ENCODE measurements around the gene ELOVL6. TPM values are rescaled to one million over a fixed set of nuclear protein-coding genes. Genes with fewer than 3 reads are reported as not detected.
"Not testable (repeated sequence)": the region's sequence is repeated elsewhere in the genome, so short reads cannot be mapped to it uniquely, and the experiment has no call there.

Gene ELOVL6
- total RNA-seq, 1 experiment from 2014 or later, result 23.8 TPM

DNA sequence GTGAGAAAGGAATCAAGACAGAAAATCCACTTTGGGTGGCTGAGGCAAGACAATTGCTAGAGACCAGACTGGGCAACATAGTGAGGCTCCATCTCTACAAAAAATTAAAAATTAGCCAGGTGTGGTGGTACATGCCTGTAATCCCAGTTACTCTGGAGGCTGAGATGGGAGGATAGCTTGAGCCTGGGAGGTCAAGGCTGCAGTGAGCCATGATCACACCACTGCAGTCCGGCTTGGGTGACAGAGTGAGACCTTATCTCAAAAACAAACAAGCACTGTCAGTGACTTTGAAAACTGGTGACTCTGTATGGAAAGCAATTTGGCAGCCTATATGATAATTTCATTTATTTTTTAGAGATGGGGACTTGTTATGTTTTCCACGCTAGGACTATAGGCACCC is 2.3 kb upstream of the ELOVL6 start:
- in situ Hi-C loops (cut with HindIII; ENCODE audit: low pct_unique_long_range_greater_than_20kb, low sequenced_read_pairs), result no loop called here
- no peak for DNase-seq (ENCODE audit: low read depth)

DNA sequence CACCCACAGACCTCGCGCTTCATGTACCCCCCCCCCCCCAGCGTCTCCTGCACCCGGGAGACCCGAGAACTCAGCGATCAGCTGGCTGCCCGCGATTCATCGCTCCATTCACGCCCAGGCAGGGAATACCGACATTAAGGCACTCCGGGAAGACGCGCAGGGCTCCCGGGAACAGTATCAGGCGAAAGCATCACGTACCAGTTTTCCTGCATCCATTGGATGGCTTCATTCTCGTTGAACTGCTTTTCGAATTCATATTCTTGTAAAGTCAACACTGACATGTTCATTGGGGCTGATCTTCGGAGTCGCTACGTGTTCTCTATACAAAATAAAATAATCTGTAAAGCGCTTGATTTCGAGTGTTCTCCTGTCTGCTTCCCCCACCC is 373 bp downstream of the ELOVL6 start:
- no peak for DNase-seq (ENCODE audit: low read depth)
- in situ Hi-C loops (cut with HindIII; ENCODE audit: low pct_unique_long_range_greater_than_20kb, low sequenced_read_pairs), result no loop called here

DNA sequence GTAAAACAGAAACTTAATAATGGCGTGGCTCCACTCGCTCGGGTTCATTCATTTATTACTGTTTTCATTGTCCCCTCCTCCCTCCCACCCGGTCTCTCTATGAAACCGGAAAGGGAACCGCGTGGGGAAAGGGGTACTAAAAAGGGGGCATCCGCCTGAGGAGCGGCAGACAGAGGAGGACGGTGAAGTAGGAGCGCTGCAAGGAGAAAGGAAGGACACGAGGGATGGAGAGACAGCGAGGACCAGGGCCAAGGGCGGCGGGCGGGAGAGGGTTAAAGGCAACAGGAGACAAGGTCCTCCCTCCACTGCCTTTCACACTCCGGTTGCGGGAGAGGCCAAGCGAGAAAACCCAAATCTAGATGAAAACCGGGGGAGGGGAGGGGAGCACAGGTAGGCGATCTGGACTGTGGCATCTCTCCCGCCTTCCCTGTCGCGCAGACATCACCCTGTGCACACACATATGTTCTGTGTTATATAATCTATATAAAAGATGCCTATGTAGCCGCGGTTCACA is 829 bp downstream of the ELOVL6 start:
- DNase-seq (ENCODE audit: low read depth), result peak; percentile 68
- in situ Hi-C loops (cut with HindIII; ENCODE audit: low pct_unique_long_range_greater_than_20kb, low sequenced_read_pairs), result no loop called here

DNA sequence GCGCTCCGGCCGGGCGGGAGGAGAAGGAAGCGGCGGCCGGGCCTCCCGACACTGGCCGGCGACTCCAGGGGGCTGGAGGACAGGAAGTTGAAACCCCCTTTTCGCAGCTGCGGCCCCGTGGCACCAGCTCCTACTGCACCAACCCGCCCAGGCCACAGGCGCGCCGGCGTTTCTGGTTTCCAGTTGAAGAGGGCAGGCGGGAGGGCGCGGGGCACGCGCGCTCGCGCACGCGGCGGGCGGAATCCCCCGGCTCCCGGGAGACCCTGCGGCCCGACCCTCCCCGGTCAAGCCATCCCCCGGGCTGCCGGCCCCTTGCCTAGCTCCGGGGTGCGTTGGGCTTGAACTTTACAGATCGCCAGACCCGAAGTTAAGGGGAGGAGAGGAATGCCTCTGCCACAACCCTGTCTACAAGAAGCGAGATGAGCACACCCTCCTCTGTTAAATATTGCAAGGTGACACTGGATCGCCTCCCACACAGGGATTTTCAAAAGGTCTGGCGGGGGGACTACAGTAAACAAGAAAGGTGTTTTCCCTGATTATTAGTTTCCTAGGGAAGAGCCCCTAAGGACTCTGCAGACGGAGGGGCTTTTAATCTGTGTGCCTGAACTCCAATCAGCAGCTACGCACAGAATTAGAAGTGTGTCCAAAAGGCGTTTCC is 1.4 kb downstream of the ELOVL6 start:
- in situ Hi-C loops (cut with HindIII; ENCODE audit: low pct_unique_long_range_greater_than_20kb, low sequenced_read_pairs), result no loop called here
- DNase-seq (ENCODE audit: low read depth), result peak; percentile 65

DNA sequence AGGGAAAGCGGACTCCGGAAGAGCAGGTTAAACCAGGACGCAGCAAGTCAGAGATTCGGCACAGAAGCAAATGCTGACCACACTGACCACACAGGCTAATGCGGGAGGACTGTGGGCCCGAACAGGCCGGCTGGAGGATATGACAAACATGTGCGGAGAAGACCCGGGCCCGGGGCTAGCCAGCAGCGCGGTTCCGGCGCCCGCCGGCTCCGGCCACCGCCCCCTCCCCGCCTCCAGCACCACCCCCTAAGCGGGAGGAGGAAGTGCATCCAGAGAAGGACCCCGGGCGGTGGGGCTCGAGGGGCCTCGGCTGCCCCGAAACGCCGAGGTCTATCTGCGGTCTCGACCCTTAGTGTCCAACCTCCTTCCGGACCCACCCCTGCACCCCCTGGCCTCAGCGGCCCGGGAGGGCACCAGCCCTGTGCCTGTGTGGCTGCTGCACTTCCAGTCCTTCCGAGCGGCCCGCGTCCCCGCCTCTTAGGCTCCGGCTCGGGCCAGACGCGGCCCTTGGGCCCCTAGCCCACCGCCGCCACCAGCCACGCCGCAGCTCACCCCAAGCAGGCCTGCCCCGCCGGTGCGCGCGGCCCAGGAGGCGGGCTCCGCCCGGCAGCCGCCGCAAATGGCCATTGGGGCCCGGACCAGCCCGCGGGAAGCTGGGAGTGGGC is 2.1 kb downstream of the ELOVL6 start:
- peak; percentile 68 for DNase-seq (ENCODE audit: low read depth)
- in situ Hi-C loops (cut with HindIII; ENCODE audit: low pct_unique_long_range_greater_than_20kb, low sequenced_read_pairs), result no loop called here

DNA sequence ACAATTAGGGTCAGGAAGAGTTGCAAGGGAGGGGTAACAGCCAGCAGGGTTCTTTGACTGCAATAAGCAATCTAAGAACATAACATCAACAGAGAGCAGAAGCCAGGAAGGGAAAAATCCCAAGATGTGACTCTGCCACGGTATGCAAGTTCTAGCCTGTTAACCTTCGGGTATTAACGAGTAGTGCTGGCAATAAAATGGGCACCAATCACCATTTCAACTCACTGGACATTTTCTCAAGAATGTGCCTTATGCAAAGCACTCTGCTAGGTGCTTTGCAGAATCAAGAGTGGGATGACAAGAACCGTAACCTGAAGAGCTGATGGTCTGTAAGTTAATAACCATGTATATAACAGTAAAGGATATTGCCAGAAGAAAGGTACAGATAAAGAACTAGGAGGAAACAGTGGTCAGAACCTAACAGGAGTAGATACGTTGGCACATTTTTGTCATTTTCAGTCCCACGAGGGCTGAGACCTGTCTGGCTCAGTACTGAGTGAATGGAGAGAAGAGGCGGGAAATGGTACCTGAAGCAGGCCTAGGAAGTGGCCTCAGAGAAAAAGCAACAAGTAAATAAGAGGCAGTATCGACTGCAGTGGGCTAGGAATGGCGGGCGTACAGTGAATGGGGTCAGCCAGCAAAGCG is 2.7 kb downstream of the ELOVL6 start:
- in situ Hi-C loops (cut with HindIII; ENCODE audit: low pct_unique_long_range_greater_than_20kb, low sequenced_read_pairs), result no loop called here
- DNase-seq (ENCODE audit: low read depth), result no peak

DNA sequence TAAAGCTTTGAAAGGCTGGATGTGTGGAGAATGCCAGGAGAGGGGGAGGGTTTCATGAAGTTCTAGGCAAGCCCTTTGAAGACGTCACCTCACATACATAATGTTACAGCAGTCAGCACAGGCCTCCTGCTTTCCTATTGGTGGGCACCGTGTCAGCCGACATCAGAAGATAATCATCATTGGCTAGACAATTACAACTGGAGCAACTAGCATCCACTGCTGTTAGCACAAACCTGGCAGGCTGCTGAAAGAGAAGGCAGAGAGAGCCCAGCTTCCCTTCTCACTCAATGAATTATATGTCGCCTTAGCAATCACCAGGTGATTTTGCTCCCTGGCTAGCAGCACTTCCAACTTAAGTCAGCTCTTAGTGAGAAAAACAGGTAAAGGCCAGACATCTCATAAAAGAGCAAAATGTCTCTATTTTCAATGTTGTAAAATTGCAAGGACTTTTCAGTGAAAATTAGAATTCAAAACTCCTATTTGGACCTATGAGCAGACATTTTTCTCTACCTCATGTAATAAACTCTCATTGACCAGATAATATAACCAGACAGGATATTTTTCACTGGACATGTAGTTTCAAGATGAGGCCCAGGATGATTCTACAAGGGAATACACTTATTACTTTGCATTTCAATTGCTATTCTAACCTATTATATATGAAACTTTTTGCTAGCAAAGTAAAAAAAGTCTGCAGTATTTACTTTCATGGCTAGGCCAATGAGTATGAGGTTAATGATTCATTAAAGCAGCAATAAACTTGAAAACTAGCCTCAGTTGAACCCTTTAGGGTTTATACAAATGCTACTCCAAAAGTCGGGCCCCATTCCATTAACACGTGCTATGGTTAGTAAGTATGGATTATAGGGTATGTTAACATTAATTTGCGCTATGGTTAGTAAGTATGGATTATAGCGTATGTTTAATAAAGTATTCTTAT is 4.3 kb downstream of the ELOVL6 start:
- in situ Hi-C loops (cut with HindIII; ENCODE audit: low pct_unique_long_range_greater_than_20kb, low sequenced_read_pairs), result no loop called here
- peak; percentile 90 for DNase-seq (ENCODE audit: low read depth)

DNA sequence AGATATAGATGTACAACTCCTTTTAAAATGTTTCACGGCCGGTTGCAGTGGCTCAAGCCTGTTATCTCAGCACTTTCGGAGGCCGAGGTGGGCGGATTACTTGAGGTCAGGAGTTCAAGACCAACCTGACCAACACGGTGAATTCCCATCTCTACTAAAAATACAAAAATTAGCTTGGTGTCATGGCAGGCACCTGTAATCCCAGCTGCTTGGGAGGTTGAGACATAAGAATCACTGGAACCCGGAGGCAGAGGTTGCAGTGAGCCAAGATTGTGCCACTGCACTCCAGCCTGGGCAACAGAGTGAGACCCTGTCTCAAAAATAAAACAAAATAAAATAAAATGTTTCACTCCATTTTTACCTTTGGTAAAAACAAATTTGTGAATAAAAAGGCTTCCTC is 5.1 kb downstream of the ELOVL6 start:
- in situ Hi-C loops (cut with HindIII; ENCODE audit: low pct_unique_long_range_greater_than_20kb, low sequenced_read_pairs), result not testable (repeated sequence)

DNA sequence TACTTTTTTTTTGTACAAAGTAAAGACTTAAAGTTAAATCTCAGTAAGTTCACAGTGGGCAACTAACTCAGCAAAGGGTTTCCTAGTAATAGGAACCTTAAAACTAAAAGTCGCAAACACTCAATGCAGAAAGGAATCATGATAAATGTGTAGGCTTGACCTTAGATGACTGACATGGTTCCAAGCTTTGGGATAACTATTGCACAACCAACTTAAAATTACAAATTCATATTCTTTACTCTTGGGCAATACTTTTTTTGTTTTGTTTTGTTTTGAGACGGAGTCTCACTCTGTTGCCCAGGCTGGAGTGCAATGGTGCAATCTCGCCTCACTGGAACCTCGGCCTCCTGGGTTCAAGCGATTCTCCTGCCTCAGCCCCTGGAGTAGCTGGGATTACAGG is 8.2 kb downstream of the ELOVL6 start:
- in situ Hi-C loops (cut with HindIII; ENCODE audit: low pct_unique_long_range_greater_than_20kb, low sequenced_read_pairs), result no loop called here
- no peak for DNase-seq (ENCODE audit: low read depth)

More for the DNA sequence above, 5.1 kb downstream of the ELOVL6 start:
- DNase-seq (ENCODE audit: low read depth), result not testable (repeated sequence)

DNA sequence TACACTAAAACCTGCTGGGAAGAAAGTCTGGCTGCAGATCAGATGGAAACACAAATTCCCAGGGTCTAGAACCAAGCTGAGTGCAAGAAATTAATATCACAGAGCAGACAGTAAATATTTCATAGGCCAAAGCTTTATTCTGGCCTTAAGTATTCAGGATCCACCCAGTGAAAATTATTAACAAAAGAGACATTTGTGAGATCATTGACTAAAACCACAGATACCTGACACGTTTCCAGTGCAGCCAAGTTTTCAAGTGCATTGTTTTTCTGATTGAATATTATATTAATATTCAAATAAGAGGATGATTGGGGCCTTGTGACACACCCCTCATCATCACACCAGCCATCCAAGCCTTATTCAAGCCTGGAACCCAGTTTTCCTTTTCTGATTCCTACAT is 10.3 kb downstream of the ELOVL6 start:
- in situ Hi-C loops (cut with HindIII; ENCODE audit: low pct_unique_long_range_greater_than_20kb, low sequenced_read_pairs), result no loop called here
- DNase-seq (ENCODE audit: low read depth), result peak; percentile 43

DNA sequence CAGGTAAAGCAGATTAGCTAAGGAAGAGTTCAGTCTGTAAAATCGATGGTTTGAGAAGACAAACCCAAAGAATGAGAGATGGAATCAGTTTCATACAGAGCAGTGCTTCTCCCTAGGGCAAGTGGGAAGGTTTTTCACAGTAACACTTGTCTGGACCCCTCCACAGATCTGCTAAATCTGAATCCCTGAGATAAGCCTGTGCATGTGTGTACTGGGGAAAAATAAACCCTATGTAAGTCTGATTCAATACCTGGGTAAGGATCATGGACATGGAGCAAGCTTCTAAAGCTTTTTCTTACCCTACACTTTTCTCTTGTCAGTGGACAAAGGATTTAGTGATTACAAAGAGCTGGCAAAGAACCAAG is 13.6 kb downstream of the ELOVL6 start:
- no peak for DNase-seq (ENCODE audit: low read depth)
- in situ Hi-C loops (cut with HindIII; ENCODE audit: low pct_unique_long_range_greater_than_20kb, low sequenced_read_pairs), result no loop called here

DNA sequence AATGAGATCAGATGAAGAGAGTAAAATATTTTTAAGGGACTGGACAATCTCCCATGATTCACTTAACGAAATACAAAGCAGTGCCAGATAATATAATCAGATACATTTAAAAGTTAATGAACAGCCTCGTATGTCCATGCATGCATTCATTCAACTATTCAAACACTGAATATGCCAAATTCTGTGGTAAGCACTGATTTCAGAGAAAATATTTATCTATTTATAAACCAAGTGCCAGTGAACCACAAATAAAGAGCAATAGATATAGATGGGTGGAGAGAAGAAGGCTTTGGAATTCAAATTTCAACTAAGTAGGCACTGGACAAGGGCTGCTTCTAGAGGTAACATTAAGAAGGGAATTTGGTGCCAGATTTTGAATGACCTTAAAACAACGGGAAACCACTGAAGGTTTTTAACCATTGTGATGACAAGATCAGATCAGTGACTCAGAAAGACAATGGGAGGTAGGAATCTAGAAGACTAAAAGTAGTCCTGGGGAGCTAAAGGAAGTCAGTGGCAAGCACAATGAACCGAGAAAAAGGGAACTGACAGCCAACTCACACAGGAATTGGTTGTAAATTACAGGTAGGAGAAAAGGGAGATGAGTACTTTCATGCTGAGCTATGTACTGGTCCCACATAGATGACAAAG is 14.2 kb downstream of the ELOVL6 start:
- peak; percentile 93 for DNase-seq (ENCODE audit: low read depth)
- in situ Hi-C loops (cut with HindIII; ENCODE audit: low pct_unique_long_range_greater_than_20kb, low sequenced_read_pairs), result no loop called here

DNA sequence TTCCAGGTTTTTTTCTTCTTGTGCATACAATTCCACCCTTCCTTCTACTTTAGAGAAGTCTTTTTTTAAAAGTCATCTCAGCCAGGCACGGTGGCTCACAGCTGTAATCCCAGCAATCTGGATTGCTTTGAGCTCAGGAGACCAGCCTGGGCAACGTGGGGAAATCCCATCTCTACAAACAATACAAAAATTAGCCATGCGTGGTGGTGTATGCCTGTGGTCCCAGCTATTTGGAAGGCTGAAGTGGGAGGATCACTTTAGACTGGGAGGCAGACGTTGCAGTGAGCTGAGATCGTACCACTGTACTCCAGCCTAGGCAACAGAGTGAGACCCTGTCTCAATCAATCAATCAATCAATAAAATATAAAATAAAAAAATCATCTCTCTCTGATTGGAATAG is 14.8 kb downstream of the ELOVL6 start:
- peak; percentile 80 for DNase-seq (ENCODE audit: low read depth)
- in situ Hi-C loops (cut with HindIII; ENCODE audit: low pct_unique_long_range_greater_than_20kb, low sequenced_read_pairs), result no loop called here

DNA sequence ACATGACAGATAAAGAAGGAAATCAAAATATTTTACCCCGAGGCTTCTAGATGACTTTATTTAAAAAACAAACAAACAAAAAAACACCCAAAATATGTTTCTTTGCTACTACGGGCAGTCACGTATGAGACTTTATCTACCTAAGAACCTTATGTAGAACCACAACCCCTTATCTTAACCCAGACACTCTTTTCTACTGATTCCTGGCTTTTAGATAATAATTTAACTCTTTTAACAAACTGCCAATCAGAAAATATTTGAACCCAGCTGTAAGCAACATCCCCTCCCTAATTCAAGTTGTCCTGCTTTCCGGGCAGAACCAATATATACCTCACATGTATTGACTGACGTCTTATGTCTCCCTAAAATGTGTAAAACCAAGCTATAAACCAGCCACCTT is 15.4 kb downstream of the ELOVL6 start:
- in situ Hi-C loops (cut with HindIII; ENCODE audit: low pct_unique_long_range_greater_than_20kb, low sequenced_read_pairs), result no loop called here
- DNase-seq (ENCODE audit: low read depth), result no peak

DNA sequence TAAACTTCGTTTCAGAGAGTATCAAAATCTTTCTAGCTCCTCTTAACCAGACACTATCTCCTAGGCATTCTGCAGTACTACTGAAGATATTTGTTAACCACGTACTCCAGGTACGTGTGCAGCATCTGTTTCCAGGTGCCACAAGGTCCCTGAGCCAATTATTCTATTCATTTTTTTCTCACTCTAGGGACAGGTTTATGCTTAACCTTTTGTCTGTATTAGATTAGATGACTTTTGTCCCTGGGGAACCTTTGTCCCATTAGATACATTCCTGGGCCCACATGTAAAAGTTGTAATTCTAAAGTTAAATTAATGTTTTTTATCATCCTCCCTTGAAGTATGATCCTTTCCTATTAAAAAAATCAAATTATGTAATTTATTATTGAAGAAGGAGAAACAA is 16.5 kb downstream of the ELOVL6 start:
- in situ Hi-C loops (cut with HindIII; ENCODE audit: low pct_unique_long_range_greater_than_20kb, low sequenced_read_pairs), result no loop called here
- DNase-seq (ENCODE audit: low read depth), result no peak

DNA sequence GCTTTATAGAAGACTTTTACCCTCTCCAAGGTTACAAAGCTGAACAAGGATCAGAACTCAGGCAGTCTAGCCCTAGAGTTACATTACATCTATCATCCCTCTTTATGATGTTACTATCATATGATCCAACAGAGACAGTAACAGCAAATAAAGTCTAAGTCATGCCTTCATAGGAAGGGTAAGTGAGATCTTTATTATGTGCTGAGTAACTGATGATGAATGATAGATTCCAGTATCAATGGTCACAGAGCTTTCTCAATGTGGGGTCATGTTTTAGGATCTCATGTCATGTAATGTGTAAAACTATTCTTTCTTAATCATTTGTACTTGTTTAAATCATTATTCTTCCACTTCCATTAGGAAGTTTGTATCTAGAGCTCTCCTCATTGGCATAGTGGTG is 22.8 kb downstream of the ELOVL6 start:
- in situ Hi-C loops (cut with HindIII; ENCODE audit: low pct_unique_long_range_greater_than_20kb, low sequenced_read_pairs), result no loop called here

DNA sequence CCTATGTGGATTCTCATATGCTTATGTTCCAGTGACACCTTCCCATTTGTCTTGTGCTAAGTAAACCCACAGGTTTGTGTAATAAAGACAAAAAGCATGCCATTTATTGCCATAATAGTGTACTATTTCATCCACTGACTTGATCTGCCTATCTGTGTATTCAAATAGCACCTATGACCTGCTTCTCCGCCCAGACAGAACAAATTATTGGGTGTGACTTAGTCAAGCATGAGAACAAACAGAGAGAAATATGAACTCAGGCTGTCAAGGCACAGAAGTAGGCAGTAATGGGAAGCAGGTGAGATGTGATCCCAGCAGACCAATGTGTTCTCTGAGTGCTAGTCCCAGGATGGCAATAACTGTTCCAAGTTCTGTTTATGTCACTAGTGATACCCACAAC is 25.4 kb downstream of the ELOVL6 start:
- DNase-seq (ENCODE audit: low read depth), result peak; percentile 49
- in situ Hi-C loops (cut with HindIII; ENCODE audit: low pct_unique_long_range_greater_than_20kb, low sequenced_read_pairs), result no loop called here

More for the DNA sequence above, 22.8 kb downstream of the ELOVL6 start:
- no peak for DNase-seq (ENCODE audit: low read depth)

DNA sequence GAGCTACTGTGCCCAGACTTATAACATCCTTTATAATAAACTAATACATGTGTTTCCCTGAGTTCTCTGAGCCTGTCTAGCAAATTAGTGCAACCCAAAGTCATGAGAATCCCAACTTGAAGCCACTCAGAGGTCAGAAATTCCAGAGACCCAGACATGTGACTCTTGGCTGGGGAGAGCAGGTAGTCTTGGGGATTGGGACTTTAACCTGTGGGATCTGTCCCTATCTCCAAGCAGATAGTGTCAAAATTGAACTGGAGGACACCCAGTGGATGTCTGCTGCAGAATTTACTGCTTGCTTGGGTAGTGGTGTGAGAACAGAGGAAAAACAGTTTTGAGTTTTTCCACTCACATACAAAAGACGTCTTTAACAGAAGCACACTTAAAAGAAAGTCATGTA is 26.4 kb downstream of the ELOVL6 start:
- no peak for DNase-seq (ENCODE audit: low read depth)
- in situ Hi-C loops (cut with HindIII; ENCODE audit: low pct_unique_long_range_greater_than_20kb, low sequenced_read_pairs), result no loop called here

Data from Caki2 (cell line).